GM19397 (cell line): ENCODE results near the gene SHROOM3.

Experiments used
- ATAC-seq: cut with Tn5 transposase; IDR thresholded peaks from one replicate; pipeline ENCODE4 v1.9.1; 2021; ENCODE audit warnings: mild to moderate bottlenecking, moderate library complexity; ENCODE audit not compliant: unreplicated experiment

Gene SHROOM3

GRCh38 chr4:76614589-76614988, 179.6 kb downstream of the SHROOM3 start:
- no peak for ATAC-seq

- no peak for ATAC-seq
Observed at GRCh38 chr4:76615999-76616398, 181.0 kb downstream of the SHROOM3 start.

GRCh38 chr4:76616526-76616925, 181.5 kb downstream of the SHROOM3 start:
- ATAC-seq, result no peak

- ATAC-seq, result no peak
Observed at GRCh38 chr4:76620723-76621468, 185.9 kb downstream of the SHROOM3 start.

GRCh38 chr4:76622126-76622525, 187.1 kb downstream of the SHROOM3 start:
- ATAC-seq, result no peak

- ATAC-seq, result no peak
Observed at GRCh38 chr4:76622717-76623116, 187.7 kb downstream of the SHROOM3 start.

- no peak for ATAC-seq
Observed at GRCh38 chr4:76623217-76624045, 188.4 kb downstream of the SHROOM3 start.

- ATAC-seq, result no peak
Observed at GRCh38 chr4:76624241-76624681, 189.2 kb downstream of the SHROOM3 start.

GRCh38 chr4:76624931-76625715, 190.1 kb downstream of the SHROOM3 start:
- no peak for ATAC-seq

GRCh38 chr4:76626686-76627465, 191.8 kb downstream of the SHROOM3 start:
- ATAC-seq, result no peak

- ATAC-seq, result no peak
Observed at GRCh38 chr4:76628251-76628650, 193.2 kb downstream of the SHROOM3 start.

GRCh38 chr4:76630741-76631140, 195.7 kb downstream of the SHROOM3 start:
- no peak for ATAC-seq

- no peak for ATAC-seq
Observed at GRCh38 chr4:76634220-76634619, 199.2 kb downstream of the SHROOM3 start.

- ATAC-seq, result no peak
Observed at GRCh38 chr4:76637712-76638361, 202.8 kb downstream of the SHROOM3 start.

GRCh38 chr4:76639288-76639687, 204.3 kb downstream of the SHROOM3 start:
- ATAC-seq, result no peak

- ATAC-seq, result no peak
Observed at GRCh38 chr4:76640353-76640910, 205.4 kb downstream of the SHROOM3 start.

GRCh38 chr4:76641351-76641750, 206.3 kb downstream of the SHROOM3 start:
- no peak for ATAC-seq

- ATAC-seq, result no peak
Observed at GRCh38 chr4:76641758-76642157, 206.7 kb downstream of the SHROOM3 start.

- no peak for ATAC-seq
Observed at GRCh38 chr4:76644831-76645485, 209.9 kb downstream of the SHROOM3 start.
